Dermis microvascular lymphatic vessel endothelial cell (primary cell): ENCODE results near the gene STK33. TPM values are rescaled to one million over a fixed set of nuclear protein-coding genes. Genes with fewer than 3 reads are reported as not detected.
"Not testable (repeated sequence)": the region's sequence is repeated elsewhere in the genome, so short reads cannot be mapped to it uniquely, and the experiment has no call there.

ENCODE experiments used
- DNase-seq, 2 donors: peaks; one replicate each; pipeline versions ENCODE4 v3.0.0 to v3.0.0-alpha.2; 2010; ENCODE audit warnings: low read depth in 2 of 2
- total RNA-seq: library from RNA; depleted of rRNA; stranded (reverse); fragments of >200 nt; gene quantifications from 2 replicates; pipeline ENCODE4 v1.2.1, GENCODE V29; 2014

Gene STK33
- total RNA-seq, 1 donor from 2014 or later = 0.64 TPM

DNA sequence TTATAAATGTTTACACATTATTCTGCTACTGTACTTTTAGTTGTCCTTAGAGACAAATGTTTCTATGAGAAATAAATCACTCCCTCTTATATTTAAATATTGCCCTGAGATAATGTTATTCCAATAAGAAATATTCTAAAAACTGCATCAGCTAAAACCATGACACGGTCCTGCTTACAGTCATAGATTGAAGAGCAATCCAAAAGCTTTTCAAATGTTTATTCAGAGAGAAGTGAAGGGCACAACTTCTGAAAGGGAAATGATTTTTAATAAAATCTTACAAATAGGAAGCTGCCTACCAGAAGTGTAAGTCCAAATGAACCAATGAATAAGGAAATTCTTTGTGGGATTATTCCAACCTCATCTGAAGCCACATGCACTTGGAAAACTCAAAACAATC, 49.2 kb downstream of the STK33 start:
- no peak for DNase-seq

DNA sequence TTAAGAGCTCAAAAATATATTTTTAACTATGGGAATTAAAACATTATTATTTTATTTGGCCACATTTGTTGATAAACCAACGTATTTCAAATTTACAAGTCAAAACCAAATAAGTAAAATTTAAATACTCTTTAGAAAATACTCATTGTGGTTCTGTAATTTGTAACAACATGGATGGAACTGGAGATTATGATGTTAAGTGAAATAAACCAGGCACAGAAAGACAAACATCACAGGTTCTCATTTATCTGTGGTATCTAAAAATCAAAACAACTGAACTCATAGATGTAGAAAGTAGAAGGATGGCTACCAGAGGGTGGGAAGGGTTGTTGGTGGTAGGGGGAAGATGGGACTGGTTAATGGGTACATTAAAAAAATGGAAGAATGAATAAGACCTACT, 50.8 kb downstream of the STK33 start:
- no peak for DNase-seq

DNA sequence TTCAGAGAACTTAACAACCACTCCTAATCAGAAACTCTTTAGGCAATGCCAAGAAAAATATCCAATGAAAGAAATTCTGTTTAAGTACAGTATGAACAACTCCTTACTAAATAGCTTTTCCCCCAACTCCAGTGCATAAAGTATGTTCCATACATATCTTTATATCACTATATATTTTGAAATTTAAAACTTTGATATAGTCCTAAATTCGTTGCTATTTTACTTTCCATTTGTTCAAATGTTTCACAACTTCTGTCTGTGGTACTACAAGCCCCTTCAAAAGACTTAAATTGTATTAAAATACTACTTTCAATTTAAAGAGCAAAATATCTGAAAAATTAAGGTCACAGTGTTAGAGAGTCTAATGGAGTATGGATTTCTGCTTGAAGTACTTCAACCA, 52.6 kb downstream of the STK33 start:
- no peak for DNase-seq

DNA sequence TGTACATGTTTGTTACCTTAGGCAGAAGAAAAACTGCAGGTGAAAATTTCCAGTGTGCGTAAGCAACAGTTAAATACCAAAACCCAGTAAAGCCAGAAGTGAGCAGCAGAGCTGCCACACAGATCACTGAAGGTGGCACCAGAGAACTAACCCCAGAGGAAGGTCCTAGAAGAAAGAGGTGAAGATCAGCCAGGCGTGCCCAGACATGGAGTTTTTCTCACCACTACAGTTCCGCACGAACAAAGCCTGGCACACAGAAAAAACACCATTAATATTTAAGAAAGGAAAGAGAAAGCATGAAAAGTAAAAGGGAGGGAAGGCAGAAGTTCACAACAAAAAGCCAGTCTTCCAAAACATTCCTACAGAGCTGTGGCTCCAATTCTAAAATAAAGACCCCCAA, 60.7 kb downstream of the STK33 start:
- no peak for DNase-seq

GRCh38 chr11:8532475-8532874, 61.6 kb downstream of the STK33 start:
- DNase-seq = no peak

DNA sequence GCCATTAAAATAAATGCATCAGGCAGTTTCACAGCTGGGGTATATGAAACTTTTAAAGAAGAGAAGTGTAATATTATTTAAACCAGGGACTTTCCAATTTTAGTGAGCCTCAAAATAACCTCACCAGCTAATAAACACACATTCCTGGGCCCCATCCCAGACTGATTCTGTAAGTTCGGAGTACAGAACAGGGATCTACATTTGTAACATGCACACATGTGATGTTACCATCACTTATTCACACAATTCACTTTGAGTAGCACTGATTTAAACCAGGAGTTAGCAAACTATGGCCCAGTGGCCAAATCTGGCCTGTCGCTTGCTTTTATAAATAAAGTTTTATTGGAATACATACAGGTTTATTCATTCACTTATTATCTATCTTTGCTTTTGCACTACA, 62.0 kb downstream of the STK33 start:
- DNase-seq = no peak

GRCh38 chr11:8531312-8531711, 62.7 kb downstream of the STK33 start:
- no peak for DNase-seq

DNA sequence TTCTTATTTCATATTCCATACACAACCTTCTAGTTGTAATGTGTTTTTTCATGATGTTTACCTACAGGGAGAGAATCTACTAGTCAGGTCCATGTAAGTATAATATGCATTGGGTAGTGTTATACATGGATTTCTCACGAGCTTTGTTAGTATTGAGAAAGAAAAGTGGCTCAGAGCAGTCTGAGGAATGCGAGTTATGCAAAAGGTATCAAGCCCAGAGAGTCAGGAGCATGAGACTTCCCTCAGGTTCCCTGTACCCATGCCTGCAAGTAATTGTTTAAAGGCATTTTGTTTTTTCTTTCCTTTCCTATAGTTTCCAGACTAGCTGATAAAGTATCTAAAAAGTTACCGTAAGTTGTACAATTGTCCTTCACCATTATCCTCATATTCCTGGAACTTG, 66.1 kb downstream of the STK33 start:
- DNase-seq = no peak

- no peak for DNase-seq
Observed at GRCh38 chr11:8523396-8523795, 70.6 kb downstream of the STK33 start.

DNA sequence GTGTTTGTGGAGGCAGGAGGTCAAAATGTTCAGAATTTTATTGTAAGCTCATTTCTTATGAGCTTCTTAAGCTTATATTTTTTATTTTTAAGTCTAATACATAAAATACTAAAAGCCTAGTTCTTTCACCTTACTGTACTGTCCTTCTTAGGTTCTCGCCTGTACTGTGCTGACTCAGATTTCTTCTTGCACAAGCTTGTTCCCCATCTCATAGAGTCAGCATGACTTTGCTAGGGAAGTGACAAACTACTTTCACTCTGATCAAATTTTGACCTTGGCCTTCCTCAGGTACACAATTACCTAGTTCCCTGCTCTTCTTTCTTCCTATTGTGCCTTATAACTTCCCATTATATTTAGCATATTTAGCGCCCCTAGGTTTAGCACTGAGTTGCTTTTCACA, 81.5 kb downstream of the STK33 start:
- no peak for DNase-seq

GRCh38 chr11:8503910-8504364, 90.1 kb downstream of the STK33 start:
- no peak for DNase-seq

- DNase-seq = no peak
Observed at GRCh38 chr11:8501836-8502235, 92.2 kb downstream of the STK33 start.

DNA sequence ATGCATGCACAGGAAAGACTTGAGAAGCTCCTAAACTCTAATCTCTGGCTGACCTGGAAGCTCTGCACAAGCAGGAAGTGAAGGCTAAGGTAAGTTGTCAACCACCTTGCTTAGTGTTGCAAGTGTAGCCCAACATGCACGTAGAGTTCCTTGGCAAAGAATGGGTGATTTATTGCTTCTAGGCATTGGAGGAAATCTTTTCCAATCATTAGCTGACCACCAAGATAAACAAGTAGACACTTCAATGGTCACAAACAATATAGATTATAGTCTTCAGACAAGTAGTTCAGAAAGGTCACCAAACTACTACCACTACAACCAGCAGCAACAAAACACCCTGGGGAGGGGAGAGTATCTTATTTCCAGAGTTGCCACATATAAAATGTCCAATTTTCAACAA, 105.6 kb downstream of the STK33 start:
- DNase-seq = no peak

GRCh38 chr11:8487261-8487660, 106.8 kb downstream of the STK33 start:
- no peak for DNase-seq

DNA sequence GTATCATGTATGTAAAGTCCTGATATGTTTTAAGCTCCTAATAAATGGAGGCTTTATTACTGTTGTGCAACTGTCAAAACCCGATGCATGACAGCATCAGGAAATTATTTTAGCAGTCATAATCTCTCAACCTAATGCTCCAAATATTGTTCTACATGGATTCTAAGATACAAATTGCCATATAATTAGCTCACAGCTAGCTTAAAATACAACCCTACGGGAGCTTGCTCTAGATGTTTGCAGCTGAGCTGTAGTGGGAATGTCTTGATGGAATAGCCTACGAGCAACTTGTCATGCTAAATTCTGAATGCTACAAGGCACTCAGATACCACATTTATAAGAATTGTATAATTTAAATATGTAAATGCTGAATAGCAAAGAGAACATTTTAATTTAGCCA, 109.8 kb downstream of the STK33 start:
- no peak for DNase-seq

- DNase-seq = no peak
Observed at GRCh38 chr11:8480858-8481257, 113.2 kb downstream of the STK33 start.

DNA sequence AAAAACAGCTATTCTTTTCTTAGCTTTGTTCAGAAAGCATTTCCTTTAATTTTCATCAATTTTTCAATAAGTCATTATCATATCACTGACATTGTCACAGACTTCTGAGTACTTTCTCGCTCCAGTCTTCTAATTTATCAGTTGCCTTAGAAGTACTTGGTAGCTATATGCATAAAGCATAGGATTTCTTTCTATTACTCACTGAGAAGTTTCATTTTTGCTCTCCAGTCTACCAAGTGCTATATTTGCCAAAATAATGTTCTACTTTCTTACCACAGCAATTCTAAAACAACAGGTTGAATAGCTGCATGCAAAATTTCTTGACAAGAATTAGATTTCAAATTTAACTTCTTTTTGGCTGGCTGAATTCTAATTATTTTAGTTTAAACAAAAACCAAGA, 116.3 kb downstream of the STK33 start:
- no peak for DNase-seq

- DNase-seq = no peak
Observed at GRCh38 chr11:8477151-8477550, 116.9 kb downstream of the STK33 start.

DNA sequence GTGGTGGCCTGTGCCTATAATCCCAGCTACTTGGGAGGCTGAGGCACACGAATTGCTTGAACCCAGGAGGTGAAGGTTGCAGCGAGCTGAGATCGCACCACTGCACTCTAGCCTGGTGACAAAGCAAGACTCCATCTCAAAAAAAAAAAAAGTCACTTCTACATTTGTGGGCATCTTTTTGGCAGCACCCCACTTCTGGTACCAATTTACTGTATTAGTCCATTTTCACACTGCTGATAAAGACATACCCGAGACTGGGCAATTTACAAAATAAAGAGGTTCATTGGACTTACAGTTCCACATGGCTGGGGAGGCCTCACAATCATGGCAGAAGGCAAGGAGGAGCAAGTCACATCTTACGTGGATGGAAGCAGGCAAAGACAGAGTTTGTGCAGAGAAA, 126.2 kb downstream of the STK33 start:
- not testable (repeated sequence) for DNase-seq

- DNase-seq = not testable (repeated sequence)
Observed at GRCh38 chr11:8467356-8467755, 126.7 kb downstream of the STK33 start.

GRCh38 chr11:8466884-8467283, 127.1 kb downstream of the STK33 start:
- DNase-seq = not testable (repeated sequence)

DNA sequence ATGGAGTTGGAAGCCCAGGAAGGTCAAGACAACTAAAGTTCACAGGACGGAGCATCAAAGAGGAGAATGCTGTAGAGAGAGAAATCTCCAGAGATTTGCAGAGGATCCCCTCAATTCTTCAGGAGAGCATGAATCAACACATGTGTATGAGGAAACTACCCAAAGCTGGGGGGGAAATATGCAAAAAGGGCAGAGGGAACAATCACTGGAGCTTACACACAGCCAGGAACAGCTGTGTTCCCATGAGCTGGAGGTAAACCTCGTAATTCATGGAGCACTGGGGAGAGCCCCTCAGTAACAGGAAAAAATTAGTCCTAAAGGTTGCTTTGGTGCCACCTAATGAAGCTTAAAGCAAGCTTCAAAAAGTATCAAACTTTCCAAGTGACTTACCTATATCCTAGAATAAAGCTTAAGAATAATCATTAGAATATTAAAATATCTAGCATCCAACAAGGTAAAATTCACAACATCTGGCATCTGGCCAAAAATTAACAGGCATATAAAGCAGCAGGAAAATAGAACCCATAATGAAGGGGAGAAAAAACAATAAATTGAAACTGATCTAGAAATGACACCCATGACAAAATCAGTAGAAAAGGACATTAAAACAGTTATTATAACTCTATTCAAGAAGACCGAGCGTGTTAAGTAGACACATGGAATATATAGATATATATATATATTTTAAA, 134.2 kb downstream of the STK33 start:
- no peak for DNase-seq

GRCh38 chr11:8442301-8442700, 151.7 kb downstream of the STK33 start:
- no peak for DNase-seq

- no peak for DNase-seq
Observed at GRCh38 chr11:8440649-8441048, 153.4 kb downstream of the STK33 start.
